Activated naive CD4-positive, alpha-beta T cell treated with anti-CD3 and anti-CD28 coated beads, Interleukin-2, amount 50 U/mL, for 72 hours (primary cell): ENCODE results near the gene SLIT3. TPM values are rescaled to one million over a fixed set of nuclear protein-coding genes. Genes with fewer than 3 reads are reported as not detected.

Experiments
- ATAC-seq, 2 donors: fragments of 150-1000 bp; cut with Tn5 transposase; 2 replicates each; pipeline ENCODE4 v1.10.0; 2021; ENCODE audit warnings: mild to moderate bottlenecking in 2 of 2, moderate library complexity in 2 of 2
- DNase-seq, 2 donors: peaks; one replicate each; pipeline ENCODE4 v3.0.0; 2021 to 2022; ENCODE audit warnings: low spot score in 2 of 2
- H3K27ac Mint-ChIP-seq, 2 donors: one replicate each; pipeline ENCODE4 v1.8.0; 2022; ENCODE audit warnings: mild to moderate bottlenecking in 2 of 2, mixed read lengths in 2 of 2
- H3K36me3 Mint-ChIP-seq, 2 donors: one replicate each; pipeline ENCODE4 v1.8.0; 2022; ENCODE audit warnings: mixed read lengths in 2 of 2
- H3K9me3 Mint-ChIP-seq, 2 donors: one replicate each; pipeline ENCODE4 v1.8.0; 2022; ENCODE audit warnings: mixed read lengths in 2 of 2
- total RNA-seq, 2 donors: library from RNA; stranded (reverse); gene quantifications; one replicate each; pipeline ENCODE4 v1.2.3, GENCODE V29; 2022

Gene SLIT3
- total RNA-seq, 2 donors from 2014 or later: 1.9 to 2.0 TPM

DNA sequence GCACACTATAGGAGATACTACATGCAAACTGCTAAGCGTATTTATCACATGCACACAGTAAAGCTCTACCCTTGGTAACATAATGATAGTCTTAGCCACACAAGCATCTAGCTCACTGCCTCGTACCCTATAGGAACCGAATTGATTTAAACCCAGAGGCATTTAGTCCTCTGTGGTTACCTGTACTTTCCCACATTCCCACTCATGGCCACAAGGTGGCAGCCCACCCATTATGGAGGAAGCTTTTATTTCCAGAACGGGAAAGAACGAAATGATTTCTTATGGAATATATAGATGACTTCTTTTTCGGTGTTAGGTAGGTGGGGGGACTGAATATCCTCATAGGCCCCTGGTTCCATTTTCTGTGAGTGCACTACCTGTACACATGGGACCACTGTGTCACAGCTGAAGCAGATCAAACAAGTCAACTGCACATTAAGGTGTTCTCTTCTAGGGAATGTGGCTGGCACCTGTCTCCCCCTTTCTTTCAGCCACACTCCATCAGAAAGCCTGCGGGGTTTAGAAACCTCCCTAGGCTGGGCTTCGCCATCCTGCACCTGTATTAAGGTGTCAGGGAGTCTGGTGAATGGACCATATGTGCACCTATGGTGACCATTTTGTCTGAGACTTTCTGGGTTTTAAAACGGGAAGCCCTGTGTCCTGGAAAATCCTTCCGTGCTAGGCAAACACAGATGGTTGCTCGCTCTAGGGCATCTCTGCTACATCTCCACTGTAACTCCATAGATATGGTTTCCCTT, 313.2 kb downstream of the SLIT3 start:
- peak; percentile 56 to 69 for DNase-seq
- Mint-ChIP-seq H3K27ac (no peak overlapping the region), H3K9me3 (no peaks in the 10 kb centered on the region), H3K36me3 (no peaks in the 10 kb centered on the region)
- peak; percentile 41 to 65 for ATAC-seq

DNA sequence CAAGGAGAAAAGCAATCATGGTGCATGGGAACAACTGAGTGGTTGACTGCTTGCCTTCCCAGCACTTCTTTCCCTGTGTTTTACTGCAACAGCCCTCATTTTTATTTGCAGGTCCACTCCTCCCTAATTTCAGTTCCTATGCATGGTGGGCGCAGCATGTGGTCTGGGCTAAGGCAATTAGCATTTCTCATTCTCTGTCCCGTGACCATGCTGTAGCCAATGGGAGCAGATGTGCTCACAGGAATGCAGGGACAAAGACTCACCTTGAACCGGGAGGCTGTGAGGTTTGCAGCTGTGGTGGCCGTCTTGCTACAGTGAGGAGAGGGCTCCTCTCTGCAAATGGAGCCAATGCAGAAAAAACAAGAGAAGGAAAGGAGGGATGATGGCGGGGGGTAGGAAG, 315.5 kb downstream of the SLIT3 start:
- DNase-seq: no peak
- no peak for ATAC-seq
- Mint-ChIP-seq H3K9me3 (no peaks in the 10 kb centered on the region), H3K27ac (no peak overlapping the region), H3K36me3 (no peaks in the 10 kb centered on the region)

DNA sequence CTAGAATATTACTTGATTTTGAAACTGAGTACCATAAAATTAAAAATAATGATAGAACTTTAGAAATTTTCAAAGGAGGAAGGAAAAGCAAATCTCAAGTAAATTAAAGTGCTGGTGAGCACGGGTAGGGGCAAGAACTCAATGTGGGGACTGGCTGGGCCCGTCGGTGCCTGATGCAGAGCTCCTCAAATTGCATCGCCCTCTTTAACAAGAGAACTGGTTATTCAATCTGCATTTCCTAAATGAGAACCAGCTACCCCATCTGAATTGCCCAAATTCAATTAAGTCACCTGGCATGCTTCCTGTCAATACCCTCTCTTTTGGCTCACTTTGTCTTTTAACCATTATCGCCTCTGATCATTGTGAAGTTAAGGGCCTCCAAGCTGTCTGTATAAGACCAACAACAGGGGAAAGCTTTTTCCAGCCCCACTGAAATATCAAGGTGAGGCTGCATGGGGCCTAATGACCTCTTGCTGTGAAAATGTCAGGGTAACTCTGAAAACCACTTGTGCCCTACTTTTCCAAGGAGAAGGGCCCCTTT, 316.7 kb downstream of the SLIT3 start:
- Mint-ChIP-seq H3K36me3 (no peaks in the 10 kb centered on the region), H3K9me3 (no peaks in the 10 kb centered on the region), H3K27ac (no peak overlapping the region)
- no peak for ATAC-seq
- DNase-seq: no peak

DNA sequence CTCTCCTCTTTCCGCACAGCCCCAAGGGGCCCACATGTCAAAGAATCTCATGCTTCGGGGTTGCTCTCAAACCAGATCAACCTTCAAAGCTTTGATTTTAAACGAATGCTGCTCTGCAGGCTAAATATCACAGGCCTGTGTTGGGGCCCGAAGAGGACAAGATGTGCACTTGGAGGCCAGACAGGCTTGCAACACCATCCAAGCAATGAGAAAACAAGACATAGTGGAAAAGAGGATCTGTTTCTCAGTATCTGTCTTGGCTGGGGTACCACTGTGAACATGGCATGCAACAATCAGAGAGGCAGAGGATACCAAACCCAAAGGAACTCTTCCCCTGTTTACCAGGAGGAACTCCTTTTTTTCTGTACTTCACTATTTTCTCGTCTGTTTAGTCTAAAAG, 321.8 kb downstream of the SLIT3 start:
- Mint-ChIP-seq H3K27ac (no peak overlapping the region), H3K36me3 (no peaks in the 10 kb centered on the region), H3K9me3 (no peaks in the 10 kb centered on the region)
- no peak for DNase-seq
- no peak for ATAC-seq

DNA sequence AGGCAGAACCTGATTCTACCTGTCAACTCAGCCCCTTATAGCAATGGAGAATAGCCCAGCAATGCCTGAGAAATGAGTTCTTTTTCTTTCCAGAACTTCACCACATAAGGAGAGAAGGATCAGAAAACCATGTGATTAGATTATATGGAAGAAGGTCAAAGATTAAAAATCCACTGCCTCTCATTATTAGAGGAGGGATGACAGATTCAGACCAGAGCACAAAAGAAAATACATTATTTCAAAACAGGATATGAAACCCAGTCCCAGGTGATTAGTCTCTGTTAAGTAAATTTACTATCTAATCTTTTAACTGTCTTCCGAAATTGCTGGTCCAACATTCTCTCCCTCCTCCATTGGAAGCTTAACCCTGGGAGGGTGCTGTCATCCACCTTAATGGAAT, 322.4 kb downstream of the SLIT3 start:
- Mint-ChIP-seq H3K36me3 (no peaks in the 10 kb centered on the region), H3K9me3 (no peaks in the 10 kb centered on the region), H3K27ac (no peak overlapping the region)
- DNase-seq: no peak
- ATAC-seq: no peak

DNA sequence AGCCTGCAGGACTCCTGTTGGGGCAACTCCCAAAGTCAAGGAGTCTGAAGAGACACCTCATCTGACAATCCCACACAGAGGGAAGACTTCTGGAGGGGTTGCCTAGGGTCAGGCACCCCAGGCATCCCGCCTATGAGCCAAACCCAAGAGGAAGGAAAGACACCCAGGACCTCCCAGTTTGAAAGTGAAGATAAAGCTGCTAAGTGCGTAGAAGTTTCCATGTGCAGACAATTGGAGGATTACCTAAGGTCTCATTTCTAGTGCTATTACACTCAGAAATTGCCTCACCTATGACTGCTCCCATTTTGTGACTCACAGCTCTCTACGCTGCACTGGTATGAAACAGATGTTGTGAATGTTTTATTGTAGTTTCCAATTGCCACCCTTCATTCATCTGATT, 322.9 kb downstream of the SLIT3 start:
- Mint-ChIP-seq H3K36me3 (no peaks in the 10 kb centered on the region), H3K9me3 (no peaks in the 10 kb centered on the region), H3K27ac (no peak overlapping the region)
- ATAC-seq (peak in 1 of 2 donors; percentile 67), DNase-seq (no peak)

DNA sequence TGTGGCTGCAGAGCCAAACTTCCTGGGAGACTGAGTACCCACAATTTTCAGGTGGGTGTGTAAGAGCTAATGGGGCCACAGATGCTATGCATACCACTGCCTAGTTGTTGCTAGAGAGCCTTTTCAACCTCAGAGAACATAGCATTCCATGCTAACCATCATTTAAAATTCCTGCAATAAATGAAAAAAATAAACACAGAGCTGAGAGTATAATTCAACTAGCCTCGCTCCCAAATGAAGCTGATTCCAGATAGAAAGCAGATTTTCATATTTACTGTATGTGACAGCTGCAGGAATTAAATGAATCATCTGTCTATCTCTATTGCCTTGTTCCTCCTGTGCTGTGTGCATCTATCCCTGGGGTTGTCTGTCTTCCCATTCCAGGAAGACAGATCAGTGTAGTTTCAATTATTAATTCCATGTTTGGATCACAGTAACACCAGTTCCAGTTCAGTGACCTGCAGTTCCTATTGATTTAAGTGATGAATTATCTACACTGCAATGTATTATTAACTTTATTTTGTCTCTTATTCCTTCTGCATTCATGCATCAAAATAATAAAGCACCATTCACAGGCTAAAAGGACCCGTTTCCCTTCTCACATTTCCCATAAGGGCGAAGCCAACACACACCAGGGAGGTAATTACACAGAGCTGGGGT, 324.5 kb downstream of the SLIT3 start:
- no peaks in the 10 kb centered on the region for H3K36me3 Mint-ChIP-seq
- H3K9me3 Mint-ChIP-seq: no peaks in the 10 kb centered on the region
- H3K27ac Mint-ChIP-seq: no peak overlapping the region
- ATAC-seq (no peak), DNase-seq (no peak)

DNA sequence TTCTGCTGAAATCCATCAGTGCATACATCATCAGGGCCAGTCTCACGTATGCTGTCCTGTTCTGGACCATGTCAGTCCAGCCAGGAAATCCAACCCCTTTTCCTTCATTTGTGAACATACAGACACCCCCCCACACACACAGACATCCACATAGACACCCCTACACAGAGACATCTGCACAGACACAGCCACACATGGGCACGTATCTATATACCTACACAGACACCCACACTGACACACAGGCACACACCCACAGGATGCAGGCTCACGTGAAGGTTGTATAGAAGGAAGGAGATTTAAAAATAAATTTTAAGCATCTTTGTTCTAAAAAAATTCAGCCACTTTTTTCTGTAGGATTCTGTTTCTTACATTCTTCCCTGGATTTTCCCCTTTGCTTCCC, 325.6 kb downstream of the SLIT3 start:
- ATAC-seq: no peak
- H3K36me3 Mint-ChIP-seq: no peaks in the 10 kb centered on the region
- no peak overlapping the region for H3K27ac Mint-ChIP-seq
- no peak for DNase-seq
- no peaks in the 10 kb centered on the region for H3K9me3 Mint-ChIP-seq

DNA sequence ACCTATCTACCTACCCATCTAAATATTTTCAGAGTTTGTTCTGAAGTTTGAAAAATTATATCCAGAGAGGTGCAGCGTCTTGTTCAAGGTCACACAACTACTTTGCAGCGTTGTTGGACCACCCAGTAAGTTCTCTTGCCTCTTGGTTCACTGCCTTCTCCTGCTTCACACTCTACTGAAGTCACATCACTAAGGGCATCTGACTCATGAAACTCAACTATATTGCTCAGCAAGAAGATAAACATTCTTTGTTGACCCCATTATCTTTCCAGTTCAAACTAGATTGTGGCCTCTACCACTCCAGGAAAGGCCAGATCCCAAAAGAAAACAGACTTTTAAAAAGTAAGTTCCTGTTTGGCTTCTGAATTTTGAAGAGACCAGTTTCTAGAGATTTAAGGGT, 326.9 kb downstream of the SLIT3 start:
- ATAC-seq: no peak
- Mint-ChIP-seq H3K9me3 (no peaks in the 10 kb centered on the region), H3K27ac (no peak overlapping the region), H3K36me3 (no peaks in the 10 kb centered on the region)
- no peak for DNase-seq

DNA sequence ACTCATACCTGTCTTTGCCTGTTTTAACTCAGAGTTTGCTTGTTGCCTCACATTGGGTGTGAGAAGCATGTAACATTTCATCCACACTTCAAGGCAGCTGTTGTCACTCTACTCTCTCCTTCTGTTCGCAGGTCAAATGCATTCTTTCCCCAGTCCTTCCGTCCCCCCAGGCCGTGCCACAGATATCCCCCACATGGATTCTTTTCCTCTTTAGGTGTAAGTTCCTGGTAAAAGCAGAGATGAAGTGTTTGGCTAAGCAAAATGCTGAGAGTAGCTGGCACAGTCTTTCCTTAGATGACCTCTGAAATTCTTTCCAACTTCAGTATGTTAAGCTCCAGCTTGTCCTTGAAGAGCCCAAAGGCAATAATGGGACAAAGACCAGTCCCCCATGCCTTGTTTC, 328.2 kb downstream of the SLIT3 start:
- DNase-seq: no peak
- H3K36me3 Mint-ChIP-seq: peaks cover 0 to 7% of the 10 kb centered on the region in 2 donors
- no peak for ATAC-seq
- H3K27ac Mint-ChIP-seq: no peak overlapping the region
- peaks cover 0 to 4% of the 10 kb centered on the region in 2 donors for H3K9me3 Mint-ChIP-seq

DNA sequence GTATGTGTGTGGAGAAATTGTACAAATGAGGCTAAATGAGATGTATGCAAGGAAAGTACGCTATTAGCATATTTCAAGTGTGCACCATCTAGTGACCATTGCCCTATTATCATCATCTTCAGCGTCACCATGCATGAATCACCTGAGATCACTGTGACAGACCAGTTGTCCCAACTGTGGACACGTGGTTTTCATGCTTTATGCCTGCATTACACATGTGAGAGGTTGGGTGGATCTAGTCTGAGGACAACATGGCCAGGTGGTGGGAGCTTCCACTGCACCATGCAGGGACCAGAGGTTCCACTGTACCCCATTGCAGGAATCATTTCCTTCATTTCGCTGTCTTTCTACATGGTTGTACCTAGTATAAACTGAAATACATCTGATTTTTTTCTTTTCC, 329.8 kb downstream of the SLIT3 start:
- DNase-seq (no peak), ATAC-seq (no peak)
- Mint-ChIP-seq H3K27ac (no peak overlapping the region), H3K36me3 (peaks cover 0 to 7% of the 10 kb centered on the region in 2 donors), H3K9me3 (peaks cover 0 to 4% of the 10 kb centered on the region in 2 donors)

DNA sequence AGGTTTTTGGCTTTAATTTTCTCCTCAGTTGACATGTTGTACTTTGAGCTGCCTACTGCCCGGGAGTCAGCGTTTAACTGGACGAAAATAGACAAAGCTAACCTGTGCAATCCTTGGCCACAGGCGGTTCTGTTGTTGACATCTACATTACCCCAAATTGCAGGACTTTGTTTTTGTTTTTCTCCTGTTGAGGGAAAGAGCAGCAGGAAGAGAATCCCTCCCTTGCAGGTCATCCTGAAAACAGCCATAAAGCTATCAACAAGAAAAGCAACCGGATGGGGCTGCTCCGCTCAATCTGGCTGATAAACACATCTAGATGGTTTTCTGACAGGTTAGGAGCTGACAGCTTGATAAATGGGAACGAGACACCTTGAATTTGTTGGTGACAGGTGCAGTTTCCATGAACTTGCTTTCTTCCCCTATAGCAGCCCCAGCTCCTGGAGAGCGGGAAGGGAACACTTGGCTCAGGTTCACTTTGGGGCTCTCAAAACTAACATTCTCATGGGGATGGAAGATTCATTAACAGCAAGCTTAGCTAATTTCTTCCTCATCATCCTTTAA, 331.5 kb downstream of the SLIT3 start:
- ATAC-seq (no peak), DNase-seq (no peak)
- H3K27ac Mint-ChIP-seq: no peak overlapping the region
- peaks cover 0 to 4% of the 10 kb centered on the region in 2 donors for H3K9me3 Mint-ChIP-seq
- peaks cover 0 to 7% of the 10 kb centered on the region in 2 donors for H3K36me3 Mint-ChIP-seq

DNA sequence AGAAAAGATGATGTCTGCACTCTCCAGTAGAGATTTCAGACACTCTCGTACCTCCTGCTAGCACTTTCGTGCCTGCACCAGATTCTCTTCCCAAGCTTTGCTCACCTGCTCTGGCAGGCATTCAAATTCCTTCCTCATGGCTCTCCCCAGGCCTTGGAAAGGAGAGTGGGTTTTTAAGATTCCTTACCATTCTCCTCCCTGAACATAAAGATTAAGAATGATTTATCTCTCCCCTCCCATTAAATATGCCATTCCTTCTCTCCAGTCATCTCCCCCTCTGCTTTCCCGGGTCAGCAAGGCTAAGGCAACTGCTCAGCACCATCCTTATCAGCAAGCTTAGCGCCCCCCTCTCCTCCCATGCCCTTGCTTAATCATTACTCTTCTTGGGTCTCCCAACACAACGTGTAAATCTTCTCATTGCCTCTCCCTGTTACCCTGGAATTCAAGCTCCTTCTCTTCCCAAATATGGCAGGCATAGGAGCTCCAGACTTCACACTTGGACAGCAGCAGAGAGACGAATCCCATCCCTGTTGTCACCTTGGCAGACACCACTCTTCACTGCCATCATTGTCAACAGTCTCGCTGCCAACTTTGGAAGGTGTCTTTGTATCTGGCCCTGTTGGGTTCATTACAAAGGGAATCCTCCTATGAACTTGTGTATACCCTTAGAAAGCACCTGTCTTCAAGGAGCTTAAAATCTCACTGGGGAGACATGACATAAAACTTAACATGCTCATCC, 332.9 kb downstream of the SLIT3 start:
- Mint-ChIP-seq H3K9me3 (peaks cover 0 to 4% of the 10 kb centered on the region in 2 donors), H3K27ac (no peak overlapping the region), H3K36me3 (peaks cover 0 to 7% of the 10 kb centered on the region in 2 donors)
- DNase-seq (no peak), ATAC-seq (no peak)

DNA sequence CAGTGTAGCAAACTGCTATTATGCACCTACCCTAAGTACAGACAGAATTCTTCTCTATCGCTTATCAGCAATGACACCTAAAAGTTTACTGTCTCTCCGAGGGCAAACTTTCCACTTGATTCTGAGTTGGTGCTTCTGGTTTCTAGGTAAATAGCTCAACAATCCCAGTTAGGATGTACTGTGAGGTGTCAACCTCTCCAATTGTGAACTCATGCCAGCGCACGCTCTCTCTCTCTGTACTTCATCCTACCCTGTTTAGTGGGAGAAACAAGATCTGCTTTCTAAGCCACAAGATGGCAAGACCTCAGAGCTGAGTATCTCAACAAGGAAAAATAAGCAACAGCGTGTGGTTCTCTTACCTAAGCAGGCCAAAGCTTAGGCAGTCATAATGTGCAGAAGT, 335.3 kb downstream of the SLIT3 start:
- Mint-ChIP-seq H3K9me3 (peaks cover 0 to 4% of the 10 kb centered on the region in 2 donors), H3K27ac (no peak overlapping the region), H3K36me3 (peaks cover 0 to 7% of the 10 kb centered on the region in 2 donors)
- DNase-seq: no peak
- ATAC-seq: no peak

DNA sequence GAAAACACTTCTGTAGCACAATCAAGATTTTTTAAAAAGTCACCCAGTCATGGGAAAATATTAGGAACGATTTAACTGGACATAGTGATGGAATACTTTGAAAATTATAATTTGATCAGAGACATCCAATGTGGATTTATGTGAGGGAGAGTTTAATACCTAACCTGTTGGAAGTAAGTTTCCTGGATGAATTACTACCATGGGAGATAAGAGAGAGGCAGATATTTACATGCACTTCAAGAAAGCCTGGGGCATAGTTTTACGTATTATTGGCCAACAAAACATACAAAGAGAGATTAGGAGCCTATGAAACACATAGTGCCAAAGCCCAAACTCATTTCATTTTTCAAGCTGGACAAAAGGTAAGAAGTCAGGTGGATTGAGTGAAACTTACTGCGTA, 336.8 kb downstream of the SLIT3 start:
- peaks cover 0 to 7% of the 10 kb centered on the region in 2 donors for H3K36me3 Mint-ChIP-seq
- H3K27ac Mint-ChIP-seq: no peak overlapping the region
- DNase-seq: no peak
- no peak for ATAC-seq
- peaks cover 0 to 4% of the 10 kb centered on the region in 2 donors for H3K9me3 Mint-ChIP-seq

DNA sequence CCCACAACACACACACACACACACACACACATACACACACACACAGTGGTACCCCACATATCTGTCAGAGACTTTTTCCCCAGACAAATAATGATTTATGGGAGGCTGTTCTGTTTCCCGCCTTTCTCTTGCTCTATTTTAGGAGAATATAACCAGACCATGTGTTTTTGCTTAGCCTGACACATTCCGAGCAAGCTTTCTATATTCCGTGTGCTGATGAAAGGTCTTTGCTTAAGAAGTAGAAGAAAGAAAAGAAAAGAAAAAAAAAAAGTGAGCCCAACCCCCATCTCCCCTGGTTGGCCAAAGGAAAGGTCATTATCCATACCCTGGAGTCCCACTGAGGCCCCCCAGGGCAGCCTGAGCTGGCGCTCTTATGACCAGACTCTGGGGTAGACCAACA, 338.6 kb downstream of the SLIT3 start:
- no peak overlapping the region for H3K27ac Mint-ChIP-seq
- ATAC-seq: no peak
- no peaks in the 10 kb centered on the region for H3K36me3 Mint-ChIP-seq
- H3K9me3 Mint-ChIP-seq: no peaks in the 10 kb centered on the region
- DNase-seq: no peak

DNA sequence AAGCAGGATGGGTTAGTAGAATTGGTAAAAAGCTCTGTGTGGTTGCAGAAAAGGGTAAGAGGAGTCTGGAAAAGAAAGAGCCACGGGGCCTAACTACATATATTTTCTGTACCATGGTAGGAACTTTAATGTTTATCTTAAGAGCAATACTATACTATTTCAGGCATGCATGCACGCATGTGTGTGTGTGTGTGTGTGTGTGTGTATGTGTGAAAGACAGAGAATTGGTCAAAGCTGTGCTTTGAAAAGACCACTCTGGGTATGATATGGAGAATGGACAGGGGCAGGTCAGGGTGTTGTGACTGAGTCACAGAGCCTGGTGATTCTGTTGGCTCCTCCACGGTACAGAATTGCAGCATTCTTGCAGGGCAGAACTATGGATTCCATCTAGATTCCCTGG, 339.3 kb downstream of the SLIT3 start:
- Mint-ChIP-seq H3K36me3 (no peaks in the 10 kb centered on the region), H3K27ac (no peak overlapping the region), H3K9me3 (no peaks in the 10 kb centered on the region)
- ATAC-seq: no peak
- DNase-seq: no peak
